Neuronal stem cell (in vitro differentiated cells): Measurements from ENCODE around the gene RALB.

Experiments
- DNase-seq: peaks from one replicate; pipeline ENCODE4 v3.0.0-alpha.2; 2013; ENCODE audit warnings: low spot score
- H2AFZ ChIP-seq: one replicate; pipeline ENCODE4 v1.6.1; 2013; ENCODE audit warnings: mild to moderate bottlenecking, low read length, inconsistent platforms
- H2AK5ac ChIP-seq: 2 replicates; pipeline ENCODE4 v1.6.1; 2013; ENCODE audit warnings: low read depth, mild to moderate bottlenecking, inconsistent platforms, low read length, moderate library complexity, mixed read lengths
- H2BK120ac ChIP-seq: 2 replicates; pipeline ENCODE4 v1.6.1; 2013; ENCODE audit warnings: low read depth, mild to moderate bottlenecking, inconsistent platforms, low read length, moderate library complexity, mixed read lengths
- H2BK12ac ChIP-seq: one replicate; pipeline ENCODE4 v1.6.1; 2013; ENCODE audit warnings: low read length, inconsistent platforms
- H2BK15ac ChIP-seq: 2 replicates; pipeline ENCODE4 v1.6.1; 2013; ENCODE audit warnings: mild to moderate bottlenecking, low read length, inconsistent platforms, mixed read lengths
- H2BK5ac ChIP-seq: one replicate; pipeline ENCODE4 v1.6.1; 2013; ENCODE audit warnings: inconsistent platforms, mild to moderate bottlenecking, low read length, moderate library complexity
- H3K14ac ChIP-seq: one replicate; pipeline ENCODE4 v1.6.1; 2013; ENCODE audit warnings: low read length, inconsistent platforms
- H3K18ac ChIP-seq: 2 replicates; pipeline ENCODE4 v1.6.1; 2013; ENCODE audit warnings: low read length, inconsistent platforms
- H3K23ac ChIP-seq: 2 replicates; pipeline ENCODE4 v1.6.1; 2013; ENCODE audit warnings: low read depth, mild to moderate bottlenecking, mixed read lengths, low read length, inconsistent platforms; ENCODE audit not compliant: poor library complexity
- H3K27ac ChIP-seq: replicated peaks from 3 replicates; pipeline ENCODE4 v1.5.1; 2013; ENCODE audit warnings: low read length, inconsistent platforms
- H3K27me3 ChIP-seq, 3 experiments: 2 replicates each; pipeline ENCODE4 v1.6.1; 2013; ENCODE audit warnings: low read length in 3 of 3, mild to moderate bottlenecking in 2 of 3, inconsistent platforms in 1 of 3, low read depth in 1 of 3, mixed read lengths in 1 of 3, moderate library complexity in 1 of 3; ENCODE audit not compliant: control insufficient read depth in 3 of 3, insufficient read depth in 3 of 3
- H3K36me3 ChIP-seq, 2 donors: replicated peaks in 1 of 2; 2 replicates each; pipeline ENCODE4 v1.6.1; 2013; ENCODE audit warnings: low read length in 2 of 2; ENCODE audit not compliant: control insufficient read depth in 2 of 2, insufficient read depth in 2 of 2
- H3K4ac ChIP-seq: 2 replicates; pipeline ENCODE4 v1.6.1; 2013; ENCODE audit warnings: inconsistent platforms, mild to moderate bottlenecking, low read length, moderate library complexity
- H3K4me1 ChIP-seq, 2 donors: 1 replicate in 1 of 2; 2 replicates in 1 of 2; pipeline ENCODE4 v1.6.1; 2013; ENCODE audit warnings: low read length in 2 of 2, low read depth in 1 of 2; ENCODE audit not compliant: control insufficient read depth in 2 of 2, insufficient read depth in 1 of 2
- H3K4me2 ChIP-seq: one replicate; pipeline ENCODE4 v1.6.1; 2013; ENCODE audit warnings: mild to moderate bottlenecking, low read length, inconsistent platforms; ENCODE audit not compliant: insufficient read depth, poor library complexity, severe bottlenecking
- H3K4me3 ChIP-seq, 2 donors: 2 replicates each; pipeline ENCODE4 v1.5.1; 2013; ENCODE audit warnings: low read length in 2 of 2, mild to moderate bottlenecking in 2 of 2, inconsistent platforms in 1 of 2, moderate library complexity in 1 of 2
- H3K79me1 ChIP-seq: one replicate; pipeline ENCODE4 v1.6.1; 2013; ENCODE audit warnings: low read depth, mild to moderate bottlenecking, inconsistent platforms, low read length, moderate library complexity
- H3K9ac ChIP-seq: one replicate; pipeline ENCODE4 v1.6.1; 2013; ENCODE audit warnings: mild to moderate bottlenecking, low read depth, low read length, inconsistent platforms; ENCODE audit not compliant: poor library complexity
- H3K9me3 ChIP-seq, 2 donors: replicated peaks in 1 of 2; 2 replicates each; pipeline versions ENCODE3 to v1.6.1; 2013; ENCODE audit warnings: low read length in 2 of 2, mild to moderate bottlenecking in 2 of 2, inconsistent platforms in 1 of 2, low read depth in 1 of 2, mixed read lengths in 1 of 2, moderate library complexity in 1 of 2; ENCODE audit not compliant: control insufficient read depth in 2 of 2, insufficient read depth in 1 of 2
- H4K8ac ChIP-seq: one replicate; pipeline ENCODE4 v1.6.1; 2013; ENCODE audit warnings: low read depth, mild to moderate bottlenecking, inconsistent platforms, low read length, moderate library complexity
- H4K91ac ChIP-seq: one replicate; pipeline ENCODE4 v1.6.1; 2013; ENCODE audit warnings: low read length, low read depth, mild to moderate bottlenecking, inconsistent platforms; ENCODE audit not compliant: poor library complexity
- WGBS, 2 donors: extraction: QIAGEN DNeasy Blood & Tissue Kit; methylation state at CpG; one replicate each; pipeline ENCODE4 v1.1.7; 2013; ENCODE audit warnings: missing lambda C conversion rate in 2 of 2, mixed read lengths in 1 of 2; ENCODE audit not compliant: insufficient read length in 2 of 2, insufficient replicate concordance in 1 of 2; ENCODE audit errors: extremely low coverage in 2 of 2; 5-methylcytosine and 5-hydroxymethylcytosine counted together

Gene RALB

GRCh38 chr2:120223034-120223912, 29.4 kb upstream of the RALB start, which contains the start of gene TMEM185B:
Gene TMEM185B (minus strand): TSS chr2:120223400. CDS start chr2:120222976, 424 bp downstream.
- peak within 1 kb of the TSS; percentile 98 for H3K18ac ChIP-seq
- no peak within 1 kb of the TSS for H3K27ac ChIP-seq
- peak within 1 kb of the TSS; percentile 79 for H3K4me2 ChIP-seq
- H3K79me1 ChIP-seq: peaks cover 6% of the 10 kb centered on the region
- no peak within 1 kb of the TSS for H2BK5ac ChIP-seq
- peak within 1 kb of the TSS; percentile 47 for H3K23ac ChIP-seq
- H2BK15ac ChIP-seq: peak within 1 kb of the TSS; percentile 81
- H3K4ac ChIP-seq: peak within 1 kb of the TSS; percentile 42
- peak within 1 kb of the TSS; percentile 43 for H4K8ac ChIP-seq
- no peak within 1 kb of the TSS for H3K14ac ChIP-seq
- no peaks in the 10 kb centered on the region for H3K4me1 ChIP-seq
- H2BK120ac ChIP-seq: peak within 1 kb of the TSS; percentile 38
- no peak within 1 kb of the TSS for H4K91ac ChIP-seq
- peak within 1 kb of the TSS; percentile 98 for H2AFZ ChIP-seq
- peak within 1 kb of the TSS; percentile 54 to 83 for H3K4me3 ChIP-seq
- H3K9ac ChIP-seq: peak within 1 kb of the TSS; percentile 82
- H3K27me3 ChIP-seq: peaks cover 0 to 48% (median 8%) of the 10 kb centered on the region in 3 experiments
- peak; percentile 72 for DNase-seq
- H2AK5ac ChIP-seq: peak within 1 kb of the TSS; percentile 23
- no CpG with 5 or more reads among the region's 108 CpGs for WGBS, 2 donors
- H3K36me3 ChIP-seq: peaks cover 2 to 10% of the 10 kb centered on the region in 2 donors
- peaks cover 9 to 14% of the 10 kb centered on the region in 2 donors for H3K9me3 ChIP-seq
- no peak within 1 kb of the TSS for H2BK12ac ChIP-seq

GRCh38 chr2:120224256-120224655, 28.4 kb upstream of the RALB start:
- H2AFZ ChIP-seq: peak overlapping the region; percentile 98
- no peak overlapping the region for H4K8ac ChIP-seq
- peak overlapping the region; percentile 46 for H3K9ac ChIP-seq
- peak overlapping the region; percentile 25 for H3K18ac ChIP-seq
- H3K9me3 ChIP-seq: peaks cover 9 to 14% of the 10 kb centered on the region in 2 donors
- H3K4me3 ChIP-seq: peak overlapping the region in 1 of 2 donors; percentile 54
- peaks cover 0 to 56% (median 8%) of the 10 kb centered on the region in 3 experiments for H3K27me3 ChIP-seq
- no peak for DNase-seq
- H3K4me1 ChIP-seq: no peaks in the 10 kb centered on the region
- peak overlapping the region; percentile 23 for H2AK5ac ChIP-seq
- no peak overlapping the region for H3K4ac ChIP-seq
- no peak overlapping the region for H3K27ac ChIP-seq
- peak overlapping the region; percentile 11 for H2BK120ac ChIP-seq
- WGBS, 2 donors: no CpG with 5 or more reads among the region's 13 CpGs
- H4K91ac ChIP-seq: no peak overlapping the region
- H3K36me3 ChIP-seq: peaks cover 2 to 10% of the 10 kb centered on the region in 2 donors
- peaks cover 6% of the 10 kb centered on the region for H3K79me1 ChIP-seq
- no peak overlapping the region for H3K4me2 ChIP-seq
- no peak overlapping the region for H2BK5ac ChIP-seq
- H3K14ac ChIP-seq: no peak overlapping the region
- peak overlapping the region; percentile 20 for H2BK15ac ChIP-seq
- H2BK12ac ChIP-seq: peak overlapping the region; percentile 52
- H3K23ac ChIP-seq: peak overlapping the region; percentile 19

- H3K4me1 ChIP-seq: no peaks in the 10 kb centered on the region
- H4K8ac ChIP-seq: no peak overlapping the region
- H3K9ac ChIP-seq: no peak overlapping the region
- H3K4ac ChIP-seq: no peak overlapping the region
- no peak overlapping the region for H2AFZ ChIP-seq
- peaks cover 0 to 63% (median 8%) of the 10 kb centered on the region in 3 experiments for H3K27me3 ChIP-seq
- H2AK5ac ChIP-seq: no peak overlapping the region
- H3K36me3 ChIP-seq: peaks cover 0 to 10% of the 10 kb centered on the region in 2 donors
- H4K91ac ChIP-seq: no peak overlapping the region
- no peak overlapping the region for H3K27ac ChIP-seq
- H3K14ac ChIP-seq: no peak overlapping the region
- no peak for DNase-seq
- H2BK5ac ChIP-seq: no peak overlapping the region
- no peak overlapping the region for H3K23ac ChIP-seq
- peaks cover 6% of the 10 kb centered on the region for H3K79me1 ChIP-seq
- no peak overlapping the region for H2BK12ac ChIP-seq
- no peak overlapping the region for H2BK120ac ChIP-seq
- no peak overlapping the region for H2BK15ac ChIP-seq
- no peak overlapping the region for H3K4me2 ChIP-seq
- peaks cover 9 to 14% of the 10 kb centered on the region in 2 donors for H3K9me3 ChIP-seq
- H3K18ac ChIP-seq: no peak overlapping the region
- H3K4me3 ChIP-seq: no peak overlapping the region
- no CpG with 5 or more reads among the region's 9 CpGs for WGBS, 2 donors
These were observed 27.7 kb upstream of the RALB start for GRCh38 chr2:120224735-120225548.
